Panc1 (cell line): ENCODE data around the gene DNAJC27. TPM values are rescaled to one million over a fixed set of nuclear protein-coding genes. Genes with fewer than 3 reads are reported as not detected.

Experiments used
- ATAC-seq: fragments of 200-7000 bp; cut with Tn5 transposase; 2 replicates; pipeline ENCODE4 v1.9.1; 2020; ENCODE audit warnings: mild to moderate bottlenecking, moderate library complexity
- BruUV-seq: library from RNA; stranded (reverse); fragments of 400-500 nt; replicated peaks from 2 replicates; lab custom pipeline; 2021; lab: Mats Ljungman, UMichigan
- CTCF ChIA-PET: fragments of 300-600 bp; sonication (Branson Sonifier 250); formaldehyde crosslinking; loops from one replicate; lab custom pipeline; 2022; ENCODE audit warnings: antibody characterized with exemption; lab: Charles Lee
- POLR2A ChIA-PET: fragments of 300-600 bp; sonication (Branson Sonifier 250); formaldehyde crosslinking; loops from one replicate; lab custom pipeline; 2022; ENCODE audit warnings: antibody characterized with exemption; lab: Charles Lee
- DNase-seq: peaks from one replicate; pipeline ENCODE4 v3.0.0-alpha.2; 2010; ENCODE audit warnings: low read depth, low spot score
- H3K27ac ChIP-seq: 2 replicates; pipeline ENCODE4 v1.5.1; 2011; ENCODE audit warnings: mild to moderate bottlenecking, low read length, inconsistent platforms
- H3K27me3 ChIP-seq: fragments of 200-500 bp; sonication (Bioruptor generic); 2 replicates; pipeline ENCODE4 v1.6.0; 2014; ENCODE audit warnings: low read length, inconsistent platforms; ENCODE audit not compliant: control insufficient read depth, insufficient read depth
- H3K36me3 ChIP-seq: fragments of 200-500 bp; sonication (Bioruptor generic); 2 replicates; pipeline ENCODE4 v1.5.1; 2014; ENCODE audit warnings: inconsistent platforms, mild to moderate bottlenecking, low read length, moderate library complexity; ENCODE audit not compliant: control insufficient read depth, insufficient read depth
- H3K4me1 ChIP-seq: 2 replicates; pipeline ENCODE4 v1.5.1; 2011; ENCODE audit warnings: inconsistent platforms, mild to moderate bottlenecking, low read length, moderate library complexity; ENCODE audit not compliant: control insufficient read depth, insufficient read depth
- H3K4me3 ChIP-seq, 2 experiments: 2 replicates each; pipeline ENCODE4 v1.5.1; 2011 to 2012; ENCODE audit warnings: low read depth in 2 of 2, low read length in 2 of 2, mild to moderate bottlenecking in 2 of 2, inconsistent platforms in 1 of 2, moderate library complexity in 1 of 2
- H3K9me3 ChIP-seq: fragments of 200-500 bp; sonication (Bioruptor generic); 2 replicates; pipeline ENCODE4 v1.5.1; 2014; ENCODE audit warnings: low read depth, mild to moderate bottlenecking, inconsistent platforms, low read length, moderate library complexity; ENCODE audit not compliant: control insufficient read depth, insufficient read depth
- POLR2AphosphoS5 ChIP-seq: IDR thresholded peaks from 2 replicates; pipeline ENCODE4 v1.6.1; 2012; ENCODE audit warnings: mild to moderate bottlenecking, low read depth, low read length, moderate library complexity
- SIN3A ChIP-seq: IDR thresholded peaks from 2 replicates; pipeline ENCODE4 v1.6.1; 2012; ENCODE audit warnings: low read depth, mild to moderate bottlenecking, low read length, moderate library complexity, borderline replicate concordance; ENCODE audit not compliant: insufficient read depth
- TCF7L2 ChIP-seq: IDR thresholded peaks from 2 replicates; pipeline ENCODE4 v1.6.1; 2011; ENCODE audit warnings: mild to moderate bottlenecking, low read depth, low read length, inconsistent platforms
- in situ Hi-C: cut with HindIII; loops from 2 replicates; pipeline ENCODE4 v1.10.0; 2016; ENCODE audit warnings: low sequenced_read_pairs, low pct_unique_long_range_greater_than_20kb
- intact Hi-C: fragments of 100-400 bp; cut with micrococcal nuclease; formaldehyde crosslinking; loops from one replicate; pipeline ENCODE4 v1.10.0; 2022; ENCODE audit not compliant: unreplicated experiment
- total RNA-seq: library from RNA; stranded (reverse); gene quantifications from one replicate; pipeline ENCODE4 v1.2.1, GENCODE V29; 2021; ENCODE audit not compliant: unreplicated experiment
- TF ChIP-seq, protein P1 (sequence below): fragments of 450-650 bp; IDR thresholded peaks from 2 replicates; pipeline ENCODE4 v1.5.1; 2017; ENCODE audit warnings: mild to moderate bottlenecking
- TF ChIP-seq, protein P2 (sequence below), 2 experiments: IDR thresholded peaks; 2 replicates each; pipeline ENCODE4 v1.6.1; 2011 to 2012; ENCODE audit warnings: low read depth in 2 of 2, control low read depth in 1 of 2, low read length in 1 of 2, mild to moderate bottlenecking in 1 of 2, moderate library complexity in 1 of 2; ENCODE audit not compliant: insufficient read depth in 1 of 2

Gene DNAJC27
- total RNA-seq, 1 experiment from 2014 or later = 4.9 TPM

DNA sequence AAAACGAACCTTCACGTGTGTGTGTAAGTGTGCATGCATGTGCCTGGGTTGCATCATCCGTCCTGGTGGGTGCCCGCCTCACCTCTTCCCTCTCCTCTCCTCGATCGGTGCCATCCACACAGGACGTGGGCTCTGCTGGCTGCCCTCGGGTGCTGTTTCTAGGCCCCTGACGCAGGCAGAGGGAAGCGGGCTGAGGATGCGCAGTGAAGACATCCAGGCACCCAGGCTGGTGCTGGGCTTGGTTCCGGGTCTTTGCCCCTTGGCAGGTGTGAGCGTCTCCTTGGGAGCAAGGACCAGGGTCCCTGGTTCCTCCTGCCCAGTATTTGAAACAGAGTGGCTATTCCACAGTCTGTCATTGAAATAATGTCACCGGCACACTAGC, 45.5 kb downstream of the DNAJC27 start:
- ATAC-seq (no peak), DNase-seq (no peak)
- H3K27ac ChIP-seq = no peak overlapping the region
- no peaks in the 10 kb centered on the region for H3K9me3 ChIP-seq
- TF ChIP-seq, protein P1, sequence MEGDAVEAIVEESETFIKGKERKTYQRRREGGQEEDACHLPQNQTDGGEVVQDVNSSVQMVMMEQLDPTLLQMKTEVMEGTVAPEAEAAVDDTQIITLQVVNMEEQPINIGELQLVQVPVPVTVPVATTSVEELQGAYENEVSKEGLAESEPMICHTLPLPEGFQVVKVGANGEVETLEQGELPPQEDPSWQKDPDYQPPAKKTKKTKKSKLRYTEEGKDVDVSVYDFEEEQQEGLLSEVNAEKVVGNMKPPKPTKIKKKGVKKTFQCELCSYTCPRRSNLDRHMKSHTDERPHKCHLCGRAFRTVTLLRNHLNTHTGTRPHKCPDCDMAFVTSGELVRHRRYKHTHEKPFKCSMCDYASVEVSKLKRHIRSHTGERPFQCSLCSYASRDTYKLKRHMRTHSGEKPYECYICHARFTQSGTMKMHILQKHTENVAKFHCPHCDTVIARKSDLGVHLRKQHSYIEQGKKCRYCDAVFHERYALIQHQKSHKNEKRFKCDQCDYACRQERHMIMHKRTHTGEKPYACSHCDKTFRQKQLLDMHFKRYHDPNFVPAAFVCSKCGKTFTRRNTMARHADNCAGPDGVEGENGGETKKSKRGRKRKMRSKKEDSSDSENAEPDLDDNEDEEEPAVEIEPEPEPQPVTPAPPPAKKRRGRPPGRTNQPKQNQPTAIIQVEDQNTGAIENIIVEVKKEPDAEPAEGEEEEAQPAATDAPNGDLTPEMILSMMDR = no peak
- TF ChIP-seq TCF7L2 = no peak
- no peak for TF ChIP-seq SIN3A
- TF ChIP-seq, protein P2, sequence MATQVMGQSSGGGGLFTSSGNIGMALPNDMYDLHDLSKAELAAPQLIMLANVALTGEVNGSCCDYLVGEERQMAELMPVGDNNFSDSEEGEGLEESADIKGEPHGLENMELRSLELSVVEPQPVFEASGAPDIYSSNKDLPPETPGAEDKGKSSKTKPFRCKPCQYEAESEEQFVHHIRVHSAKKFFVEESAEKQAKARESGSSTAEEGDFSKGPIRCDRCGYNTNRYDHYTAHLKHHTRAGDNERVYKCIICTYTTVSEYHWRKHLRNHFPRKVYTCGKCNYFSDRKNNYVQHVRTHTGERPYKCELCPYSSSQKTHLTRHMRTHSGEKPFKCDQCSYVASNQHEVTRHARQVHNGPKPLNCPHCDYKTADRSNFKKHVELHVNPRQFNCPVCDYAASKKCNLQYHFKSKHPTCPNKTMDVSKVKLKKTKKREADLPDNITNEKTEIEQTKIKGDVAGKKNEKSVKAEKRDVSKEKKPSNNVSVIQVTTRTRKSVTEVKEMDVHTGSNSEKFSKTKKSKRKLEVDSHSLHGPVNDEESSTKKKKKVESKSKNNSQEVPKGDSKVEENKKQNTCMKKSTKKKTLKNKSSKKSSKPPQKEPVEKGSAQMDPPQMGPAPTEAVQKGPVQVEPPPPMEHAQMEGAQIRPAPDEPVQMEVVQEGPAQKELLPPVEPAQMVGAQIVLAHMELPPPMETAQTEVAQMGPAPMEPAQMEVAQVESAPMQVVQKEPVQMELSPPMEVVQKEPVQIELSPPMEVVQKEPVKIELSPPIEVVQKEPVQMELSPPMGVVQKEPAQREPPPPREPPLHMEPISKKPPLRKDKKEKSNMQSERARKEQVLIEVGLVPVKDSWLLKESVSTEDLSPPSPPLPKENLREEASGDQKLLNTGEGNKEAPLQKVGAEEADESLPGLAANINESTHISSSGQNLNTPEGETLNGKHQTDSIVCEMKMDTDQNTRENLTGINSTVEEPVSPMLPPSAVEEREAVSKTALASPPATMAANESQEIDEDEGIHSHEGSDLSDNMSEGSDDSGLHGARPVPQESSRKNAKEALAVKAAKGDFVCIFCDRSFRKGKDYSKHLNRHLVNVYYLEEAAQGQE (IDR thresholded peaks at IDR 0.05; ENCODE audit: insufficient read depth in 1 of 2, low read depth in 2 of 2, low read length in 1 of 2) = no peak
- no peak for TF ChIP-seq POLR2AphosphoS5
- intact Hi-C loops = no loop called here
- no peaks in the 10 kb centered on the region for H3K4me1 ChIP-seq
- ChIA-PET POLR2A (no interaction called here), CTCF (no interaction called here)
- no TSS peak for BruUV-seq
- no peaks in the 10 kb centered on the region for H3K36me3 ChIP-seq
- H3K27me3 ChIP-seq = no peaks in the 10 kb centered on the region
- no peak overlapping the region for H3K4me3 ChIP-seq
- in situ Hi-C loops = no loop called here

DNA sequence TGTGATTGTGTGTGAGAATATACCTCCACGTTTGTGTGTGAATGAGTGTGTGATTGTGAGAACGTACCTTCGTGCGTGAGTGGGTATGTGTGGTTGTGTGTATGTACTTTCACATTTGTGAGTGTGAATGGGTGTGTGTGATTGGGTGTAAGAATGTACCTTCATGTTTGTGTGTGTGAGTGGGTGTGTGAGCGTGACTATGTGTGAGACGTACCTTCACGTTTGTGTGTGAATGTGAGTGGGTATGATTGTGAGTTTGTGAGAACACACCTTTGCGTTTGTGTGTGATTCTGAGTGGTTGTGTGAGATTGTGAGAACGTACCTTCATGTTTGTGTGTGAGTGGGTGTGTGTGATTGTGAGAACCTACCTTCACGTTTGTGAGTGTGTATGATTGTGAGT, 45.9 kb downstream of the DNAJC27 start:
- intact Hi-C loops = no loop called here
- no TSS peak for BruUV-seq

DNA sequence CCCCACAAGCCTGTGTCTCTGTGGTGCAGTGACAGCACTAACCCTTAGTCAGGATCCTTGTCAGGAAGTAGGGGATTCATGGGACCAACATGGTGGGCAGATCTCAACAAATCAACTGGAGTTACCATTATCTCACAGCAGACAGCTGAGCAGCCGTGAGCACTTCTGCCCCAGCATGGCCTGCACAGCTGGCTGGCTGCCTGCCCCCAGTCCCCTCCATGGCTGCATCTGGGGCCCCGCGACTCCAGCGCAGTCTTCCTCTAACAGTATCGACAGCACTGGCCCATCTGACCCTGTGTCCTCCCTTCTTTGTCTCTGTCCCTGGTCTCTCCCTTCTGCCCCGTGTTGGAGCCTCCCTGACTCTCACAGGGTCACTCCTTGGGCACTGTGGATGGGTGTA, 47.0 kb downstream of the DNAJC27 start:
- no peak for ATAC-seq
- Histone ChIP-seq H3K36me3 (no peaks in the 10 kb centered on the region), H3K27ac (no peak overlapping the region), H3K9me3 (no peaks in the 10 kb centered on the region), H3K4me3 (no peak overlapping the region), H3K4me1 (no peaks in the 10 kb centered on the region), H3K27me3 (no peaks in the 10 kb centered on the region)
- intact Hi-C loops (no loop called here), in situ Hi-C loops (no loop called here)
- ChIA-PET CTCF (no interaction called here), POLR2A (interaction anchor here (0.6 kb wide), 1 partner anchor 14 kb away, joined by 3 read pairs; no protein-coding TSS in a partner anchor)
- TF ChIP-seq, protein P1 = no peak
- TF ChIP-seq SIN3A (no peak), TCF7L2 (no peak), POLR2AphosphoS5 (no peak)
- TF ChIP-seq, protein P2 (IDR thresholded peaks at IDR 0.05; ENCODE audit: insufficient read depth in 1 of 2, low read depth in 2 of 2, low read length in 1 of 2) = no peak
- no TSS peak for BruUV-seq
- DNase-seq = no peak

More for the DNA sequence above, 45.9 kb downstream of the DNAJC27 start:
- no peaks in the 10 kb centered on the region for H3K9me3 ChIP-seq
- ChIA-PET POLR2A (no interaction called here), CTCF (no interaction called here)
- TF ChIP-seq TCF7L2 (no peak), SIN3A (no peak)
- ATAC-seq (no peak), DNase-seq (no peak)
- H3K4me3 ChIP-seq = no peak overlapping the region
- H3K27ac ChIP-seq = no peak overlapping the region
- in situ Hi-C loops = no loop called here
- no peaks in the 10 kb centered on the region for H3K4me1 ChIP-seq
- H3K36me3 ChIP-seq = no peaks in the 10 kb centered on the region
- no peaks in the 10 kb centered on the region for H3K27me3 ChIP-seq
